Measurements from ENCODE around the gene RAB1B.

Gene RAB1B

DNA sequence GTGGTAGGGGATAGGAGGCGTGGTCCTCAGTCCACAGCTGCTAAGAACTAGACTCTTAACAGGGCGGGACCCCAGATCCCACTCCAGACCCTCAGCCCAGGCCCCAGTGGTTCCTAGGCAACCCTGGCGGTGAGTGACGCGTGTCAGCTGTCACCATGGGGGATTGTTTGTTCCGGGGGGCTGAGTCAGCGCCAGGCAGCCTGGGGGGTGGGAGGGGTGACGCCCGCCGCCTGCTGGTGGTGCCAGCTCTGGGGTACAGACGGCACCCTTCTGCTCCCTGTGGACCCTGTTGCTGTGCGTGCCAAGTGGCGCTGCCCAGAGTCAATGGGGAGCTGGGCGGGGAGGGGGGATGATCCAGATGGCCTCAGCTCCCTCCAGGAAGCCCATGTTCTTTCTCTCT is 12.0 kb downstream of the RAB1B start:
- no peaks in the 10 kb centered on the region for H3K27me3 ChIP-seq (ENCODE audit: insufficient read depth, low read length, poor library complexity, severe bottlenecking)
- H3K4me1 ChIP-seq (ENCODE audit: insufficient read depth, low read length, poor library complexity, severe bottlenecking), result peaks cover 15% of the 10 kb centered on the region
- TF ChIP-seq, protein P1, sequence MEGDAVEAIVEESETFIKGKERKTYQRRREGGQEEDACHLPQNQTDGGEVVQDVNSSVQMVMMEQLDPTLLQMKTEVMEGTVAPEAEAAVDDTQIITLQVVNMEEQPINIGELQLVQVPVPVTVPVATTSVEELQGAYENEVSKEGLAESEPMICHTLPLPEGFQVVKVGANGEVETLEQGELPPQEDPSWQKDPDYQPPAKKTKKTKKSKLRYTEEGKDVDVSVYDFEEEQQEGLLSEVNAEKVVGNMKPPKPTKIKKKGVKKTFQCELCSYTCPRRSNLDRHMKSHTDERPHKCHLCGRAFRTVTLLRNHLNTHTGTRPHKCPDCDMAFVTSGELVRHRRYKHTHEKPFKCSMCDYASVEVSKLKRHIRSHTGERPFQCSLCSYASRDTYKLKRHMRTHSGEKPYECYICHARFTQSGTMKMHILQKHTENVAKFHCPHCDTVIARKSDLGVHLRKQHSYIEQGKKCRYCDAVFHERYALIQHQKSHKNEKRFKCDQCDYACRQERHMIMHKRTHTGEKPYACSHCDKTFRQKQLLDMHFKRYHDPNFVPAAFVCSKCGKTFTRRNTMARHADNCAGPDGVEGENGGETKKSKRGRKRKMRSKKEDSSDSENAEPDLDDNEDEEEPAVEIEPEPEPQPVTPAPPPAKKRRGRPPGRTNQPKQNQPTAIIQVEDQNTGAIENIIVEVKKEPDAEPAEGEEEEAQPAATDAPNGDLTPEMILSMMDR (conservative IDR thresholded peaks at IDR 0.05; ENCODE audit: low read length), result no peak
- no peak for TF ChIP-seq EZH2phosphoT487 (IDR thresholded peaks at IDR 0.05; ENCODE audit: borderline replicate concordance)
- no peak overlapping the region for H3K4me3 ChIP-seq (ENCODE audit: low read length, poor library complexity, severe bottlenecking)
- H2AFZ ChIP-seq (ENCODE audit: low read length), result no peak overlapping the region
- no peak overlapping the region for H3K9ac ChIP-seq (ENCODE audit: low read depth, low read length, poor library complexity, severe bottlenecking)
- H3K4me2 ChIP-seq (ENCODE audit: low read depth, low read length, poor library complexity, severe bottlenecking), result no peak overlapping the region
- H3K36me3 ChIP-seq (ENCODE audit: insufficient read depth, low read length), result peaks cover 10% of the 10 kb centered on the region; the same call in 1 of the 2 replicates
- no peaks in the 10 kb centered on the region for H3K9me2 ChIP-seq (replicated peaks; ENCODE audit: low read depth, low read length)
- no peaks in the 10 kb centered on the region for H3K9me3 ChIP-seq (ENCODE audit: insufficient read depth, low read depth, low read length)
- H4K20me1 ChIP-seq (ENCODE audit: insufficient read depth, low read length, poor library complexity, severe bottlenecking), result peaks cover 8% of the 10 kb centered on the region
- H3K79me2 ChIP-seq (ENCODE audit: insufficient read depth, low read length), result no peaks in the 10 kb centered on the region
- no peaks in the 10 kb centered on the region for H3F3A ChIP-seq (ENCODE audit: low read depth)

DNA sequence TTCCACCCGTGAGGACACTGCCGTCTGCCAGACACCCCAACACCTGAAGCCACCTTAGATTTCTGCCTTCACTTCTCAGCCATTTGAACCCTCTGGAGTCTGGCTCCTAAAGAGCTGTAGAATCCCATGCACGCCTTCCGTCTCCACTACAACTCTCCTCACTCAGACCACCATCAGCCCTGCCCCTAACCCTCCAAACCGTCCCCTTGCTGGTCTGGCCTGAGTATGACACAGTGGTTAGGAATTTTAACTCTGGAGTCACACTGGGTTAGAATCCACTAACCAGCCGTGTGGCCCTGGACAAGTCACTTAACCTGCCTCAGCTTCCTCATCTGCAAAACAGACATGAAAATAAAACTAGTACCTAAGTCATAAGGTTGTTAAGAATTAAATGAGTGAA is 12.6 kb downstream of the RAB1B start:
- no peak overlapping the region for H2AFZ ChIP-seq (ENCODE audit: low read length)
- no peaks in the 10 kb centered on the region for H3K9me2 ChIP-seq (replicated peaks; ENCODE audit: low read depth, low read length)
- no peak overlapping the region for H3K4me3 ChIP-seq (ENCODE audit: low read length, poor library complexity, severe bottlenecking)
- H3K9ac ChIP-seq (ENCODE audit: low read depth, low read length, poor library complexity, severe bottlenecking), result no peak overlapping the region
- no peak for TF ChIP-seq EZH2phosphoT487 (IDR thresholded peaks at IDR 0.05; ENCODE audit: borderline replicate concordance)
- TF ChIP-seq, protein P1 (conservative IDR thresholded peaks at IDR 0.05; ENCODE audit: low read length), result no peak
- H3F3A ChIP-seq (ENCODE audit: low read depth), result no peaks in the 10 kb centered on the region
- H3K36me3 ChIP-seq (ENCODE audit: insufficient read depth, low read length), result peaks cover 5% of the 10 kb centered on the region; the same call in 1 of the 2 replicates
- peaks cover 8% of the 10 kb centered on the region for H4K20me1 ChIP-seq (ENCODE audit: insufficient read depth, low read length, poor library complexity, severe bottlenecking)
- no peaks in the 10 kb centered on the region for H3K27me3 ChIP-seq (ENCODE audit: insufficient read depth, low read length, poor library complexity, severe bottlenecking)
- no peak overlapping the region for H3K4me2 ChIP-seq (ENCODE audit: low read depth, low read length, poor library complexity, severe bottlenecking)
- peaks cover 15% of the 10 kb centered on the region for H3K4me1 ChIP-seq (ENCODE audit: insufficient read depth, low read length, poor library complexity, severe bottlenecking)
- H3K79me2 ChIP-seq (ENCODE audit: insufficient read depth, low read length), result no peaks in the 10 kb centered on the region
- H3K9me3 ChIP-seq (ENCODE audit: insufficient read depth, low read depth, low read length), result no peaks in the 10 kb centered on the region

DNA sequence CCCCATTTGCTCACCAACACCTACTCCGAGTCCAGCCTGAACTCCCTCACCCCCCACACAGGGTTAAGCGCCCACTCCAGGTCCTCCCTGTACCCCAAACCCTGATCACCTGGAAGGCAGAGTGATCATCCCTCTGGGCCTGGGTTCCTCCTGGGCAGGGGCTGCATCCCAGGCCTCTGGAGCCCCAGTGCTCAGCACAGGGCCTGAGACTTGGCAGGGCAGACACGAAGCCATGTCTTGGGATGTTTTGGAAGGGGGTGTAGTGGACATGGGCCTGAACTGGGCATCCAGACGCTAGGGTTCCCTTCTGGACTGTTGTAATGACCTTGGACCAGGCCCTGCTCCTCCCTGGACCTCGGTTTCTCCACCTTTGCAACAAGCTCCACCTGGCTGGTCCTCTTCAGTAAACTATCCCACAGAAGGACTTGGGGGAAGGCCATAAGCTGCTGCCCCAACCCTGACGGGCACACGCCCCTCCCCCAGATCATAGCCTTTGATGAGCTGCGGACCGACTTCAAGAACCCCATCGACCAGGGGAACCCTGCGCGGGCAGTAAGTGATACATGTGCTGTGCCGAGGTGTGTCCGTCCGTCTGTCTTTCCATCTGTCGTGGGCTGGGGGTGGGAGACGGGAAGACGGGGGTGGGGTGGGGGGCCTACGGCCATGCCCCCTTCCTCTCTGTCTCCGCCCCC is 13.5 kb downstream of the RAB1B start:
- Histone ChIP-seq H3F3A (ENCODE audit: low read depth) (no peaks in the 10 kb centered on the region), H4K20me1 (ENCODE audit: insufficient read depth, low read length, poor library complexity, severe bottlenecking) (peaks cover 8% of the 10 kb centered on the region)

More for the DNA sequence above, 13.5 kb downstream of the RAB1B start:
- no peaks in the 10 kb centered on the region for H3K79me2 ChIP-seq (ENCODE audit: insufficient read depth, low read length)
- H3K9ac ChIP-seq (ENCODE audit: low read depth, low read length, poor library complexity, severe bottlenecking), result no peak overlapping the region
- TF ChIP-seq, protein P1 (conservative IDR thresholded peaks at IDR 0.05; ENCODE audit: low read length), result no peak
- TF ChIP-seq EZH2phosphoT487 (IDR thresholded peaks at IDR 0.05; ENCODE audit: borderline replicate concordance), result no peak
- H3K27me3 ChIP-seq (ENCODE audit: insufficient read depth, low read length, poor library complexity, severe bottlenecking), result no peaks in the 10 kb centered on the region
- no peak overlapping the region for H2AFZ ChIP-seq (ENCODE audit: low read length)
- H3K4me3 ChIP-seq (ENCODE audit: low read length, poor library complexity, severe bottlenecking), result no peak overlapping the region
- H3K4me1 ChIP-seq (ENCODE audit: insufficient read depth, low read length, poor library complexity, severe bottlenecking), result peaks cover 14% of the 10 kb centered on the region
- H3K9me3 ChIP-seq (ENCODE audit: insufficient read depth, low read depth, low read length), result no peaks in the 10 kb centered on the region
- H3K4me2 ChIP-seq (ENCODE audit: low read depth, low read length, poor library complexity, severe bottlenecking), result no peak overlapping the region
- H3K36me3 ChIP-seq (ENCODE audit: insufficient read depth, low read length), result no peaks in the 10 kb centered on the region
- no peaks in the 10 kb centered on the region for H3K9me2 ChIP-seq (replicated peaks; ENCODE audit: low read depth, low read length)

Data from Loucy (cell line).